A549 treated with Hydrocortisone at 1 μM for 4 hours (cell line): Measurements from ENCODE around the gene PVALB. TPM values are rescaled to one million over a fixed set of nuclear protein-coding genes. Genes with fewer than 3 reads are reported as not detected.

Experiments
- total RNA-seq: library from RNA; stranded (reverse); fragments of 200-300 nt; extraction: Qiagen RNA extraction; gene quantifications from 5 replicates; pipeline ENCODE4 v1.2.3, GENCODE V29; 2022

Gene PVALB
- total RNA-seq, result not detected in 5 replicates

GRCh38 chr22:36816636-36817524 lies at the start of gene PVALB:
PVALB (minus strand) TSS chr22:36817035; CDS start chr22:36817005, 30 bp downstream.

GRCh38 chr22:36860821-36861659 lies 44.2 kb upstream of the PVALB start, which contains the start of gene NCF4:
NCF4 (plus strand) TSS chr22:36861006; CDS start chr22:36861172, 166 bp downstream.

GRCh38 chr22:36775964-36776669 lies 40.7 kb downstream of the PVALB start, which contains the start of gene IFT27:
IFT27 (minus strand) TSS chr22:36776119; CDS start chr22:36775707, 412 bp downstream.

Other genes starting within 250 kb of the PVALB start
- not detected in 5 replicates for gene CACNG2, start 113.3 kb downstream of the PVALB start, total RNA-seq
- 14.8 to 25.4 TPM (median 22.3 TPM) in 5 replicates for gene IFT27, start 40.9 kb downstream of the PVALB start, total RNA-seq
- gene NCF4, start 44.0 kb upstream of the PVALB start, total RNA-seq, result 0.08 to 0.16 TPM (median 0.08 TPM) in 3 of 5 replicates, not detected in the others
- gene CSF2RB, start 96.6 kb upstream of the PVALB start, total RNA-seq, result not detected in 5 replicates
- 42.3 to 59.9 TPM (median 55.5 TPM) in 5 replicates for gene TST, start 202.4 kb upstream of the PVALB start, total RNA-seq
- gene MPST, start 202.7 kb upstream of the PVALB start, total RNA-seq, result 42.4 to 75.9 TPM (median 69.5 TPM) in 5 replicates
- gene KCTD17, start 234.7 kb upstream of the PVALB start, total RNA-seq, result 24.2 to 26.7 TPM (median 25.9 TPM) in 5 replicates